ENCODE results near the gene PTCHD4.

DNA sequence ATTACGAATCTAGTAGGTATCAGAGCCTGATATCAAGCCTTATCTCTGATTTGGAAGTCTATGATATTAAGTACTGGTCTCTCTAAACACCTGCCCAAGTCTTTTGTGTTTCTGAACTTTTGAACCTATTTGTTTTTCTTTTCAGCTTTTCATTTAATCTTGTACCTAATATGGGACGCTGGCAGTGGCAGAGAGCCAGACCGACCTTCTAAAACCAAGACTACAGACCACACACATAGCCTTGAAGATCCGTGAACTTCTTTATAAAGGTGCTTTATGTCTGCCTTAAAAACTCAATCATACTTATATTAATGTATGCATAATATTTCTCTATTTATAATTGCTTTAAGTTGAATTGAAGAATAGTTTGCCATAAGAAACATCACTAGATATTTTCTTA is 12.6 kb upstream of the PTCHD4 start:
- TF ChIP-seq CTCF (IDR thresholded peaks at IDR 0.05; ENCODE audit: insufficient read depth, low read depth, low read length), result no peak
- no peak for TF ChIP-seq EZH2 (IDR thresholded peaks at IDR 0.05; ENCODE audit: insufficient read depth, low read length)
